GM04504 (cell line): ENCODE results near the gene ZNF236.
"Not testable (repeated sequence)": the region's sequence is repeated elsewhere in the genome, so short reads cannot be mapped to it uniquely, and the experiment has no call there.

ENCODE experiments used
- DNase-seq: peaks from one replicate; pipeline ENCODE4 v3.0.0-alpha.2; 2012; ENCODE audit warnings: low read depth

ZNF236 gene

GRCh38 chr18:76988827-76989646 is 166.7 kb downstream of the ZNF236 start:
- no peak for DNase-seq

GRCh38 chr18:76989647-76990190 is 167.4 kb downstream of the ZNF236 start:
- no peak for DNase-seq

- DNase-seq = not testable (repeated sequence)
Observed at GRCh38 chr18:76990343-76991020, 168.1 kb downstream of the ZNF236 start.

- no peak for DNase-seq
Observed at GRCh38 chr18:76991021-76991688, 168.8 kb downstream of the ZNF236 start.

GRCh38 chr18:76992226-76993084 is 170.1 kb downstream of the ZNF236 start:
- no peak for DNase-seq

GRCh38 chr18:76993085-76993382 is 170.7 kb downstream of the ZNF236 start:
- no peak for DNase-seq

- DNase-seq = no peak
Observed at GRCh38 chr18:76993573-76993972, 171.2 kb downstream of the ZNF236 start.

GRCh38 chr18:76994086-76994654 is 171.8 kb downstream of the ZNF236 start:
- no peak for DNase-seq

GRCh38 chr18:76995896-76996295 is 173.5 kb downstream of the ZNF236 start:
- no peak for DNase-seq

- no peak for DNase-seq
Observed at GRCh38 chr18:76996429-76996828, 174.1 kb downstream of the ZNF236 start.

GRCh38 chr18:76997951-76998808 is 175.8 kb downstream of the ZNF236 start:
- DNase-seq = no peak

GRCh38 chr18:76999077-76999476 is 176.7 kb downstream of the ZNF236 start:
- no peak for DNase-seq

GRCh38 chr18:77000527-77000926 is 178.2 kb downstream of the ZNF236 start:
- no peak for DNase-seq

GRCh38 chr18:77001041-77001440 is 178.7 kb downstream of the ZNF236 start:
- no peak for DNase-seq

- DNase-seq = no peak
Observed at GRCh38 chr18:77001979-77002378, 179.6 kb downstream of the ZNF236 start.

GRCh38 chr18:77002496-77002895 is 180.1 kb downstream of the ZNF236 start:
- DNase-seq = no peak

- no peak for DNase-seq
Observed at GRCh38 chr18:77003316-77003715, 181.0 kb downstream of the ZNF236 start.

GRCh38 chr18:77004555-77005380 is 182.4 kb downstream of the ZNF236 start:
- no peak for DNase-seq

- no peak for DNase-seq
Observed at GRCh38 chr18:77005651-77006195, 183.4 kb downstream of the ZNF236 start.
